GM10266 (cell line): ENCODE data around the gene EML3.

Experiments
- DNase-seq: peaks from one replicate; pipeline ENCODE4 v3.0.0; 2012; ENCODE audit errors: extremely low spot score
- TF ChIP-seq, protein P1 (sequence below): IDR thresholded peaks from 2 replicates; pipeline ENCODE4 v1.5.1; 2012; ENCODE audit warnings: mild to moderate bottlenecking, low read depth; ENCODE audit not compliant: control insufficient read depth, insufficient read depth; ENCODE audit errors: missing control alignments

Gene EML3

DNA sequence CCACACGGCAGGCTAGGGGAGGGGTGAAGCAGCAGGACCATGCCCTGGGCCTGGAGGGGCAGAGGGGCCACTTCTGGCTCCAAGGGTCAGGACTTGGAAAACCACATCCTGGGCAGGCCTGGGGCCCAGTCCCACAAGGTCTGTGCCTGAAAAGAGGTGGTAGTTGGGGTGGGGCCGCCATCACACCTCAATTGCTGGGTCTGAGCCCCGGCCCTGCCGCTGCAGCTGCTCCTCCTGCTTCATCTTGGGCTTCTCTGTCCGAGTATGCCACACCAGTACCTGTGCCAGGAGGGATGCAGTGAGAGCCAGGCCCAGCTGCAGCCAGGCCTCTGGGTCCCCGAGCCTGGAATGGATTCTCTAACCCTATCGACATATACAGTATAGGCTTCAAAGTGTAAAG, 2.9 kb upstream of the EML3 start:
- TF ChIP-seq, protein P1, sequence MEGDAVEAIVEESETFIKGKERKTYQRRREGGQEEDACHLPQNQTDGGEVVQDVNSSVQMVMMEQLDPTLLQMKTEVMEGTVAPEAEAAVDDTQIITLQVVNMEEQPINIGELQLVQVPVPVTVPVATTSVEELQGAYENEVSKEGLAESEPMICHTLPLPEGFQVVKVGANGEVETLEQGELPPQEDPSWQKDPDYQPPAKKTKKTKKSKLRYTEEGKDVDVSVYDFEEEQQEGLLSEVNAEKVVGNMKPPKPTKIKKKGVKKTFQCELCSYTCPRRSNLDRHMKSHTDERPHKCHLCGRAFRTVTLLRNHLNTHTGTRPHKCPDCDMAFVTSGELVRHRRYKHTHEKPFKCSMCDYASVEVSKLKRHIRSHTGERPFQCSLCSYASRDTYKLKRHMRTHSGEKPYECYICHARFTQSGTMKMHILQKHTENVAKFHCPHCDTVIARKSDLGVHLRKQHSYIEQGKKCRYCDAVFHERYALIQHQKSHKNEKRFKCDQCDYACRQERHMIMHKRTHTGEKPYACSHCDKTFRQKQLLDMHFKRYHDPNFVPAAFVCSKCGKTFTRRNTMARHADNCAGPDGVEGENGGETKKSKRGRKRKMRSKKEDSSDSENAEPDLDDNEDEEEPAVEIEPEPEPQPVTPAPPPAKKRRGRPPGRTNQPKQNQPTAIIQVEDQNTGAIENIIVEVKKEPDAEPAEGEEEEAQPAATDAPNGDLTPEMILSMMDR: no peak

GRCh38 chr11:62614275-62614674, 1.7 kb upstream of the EML3 start:
- TF ChIP-seq, protein P1: no peak
- DNase-seq: no peak

More for the DNA sequence above, 2.9 kb upstream of the EML3 start:
- no peak for DNase-seq

GRCh38 chr11:62613291-62613778, 760 bp upstream of the EML3 start:
- TF ChIP-seq, protein P1: no peak
- no peak for DNase-seq

DNA sequence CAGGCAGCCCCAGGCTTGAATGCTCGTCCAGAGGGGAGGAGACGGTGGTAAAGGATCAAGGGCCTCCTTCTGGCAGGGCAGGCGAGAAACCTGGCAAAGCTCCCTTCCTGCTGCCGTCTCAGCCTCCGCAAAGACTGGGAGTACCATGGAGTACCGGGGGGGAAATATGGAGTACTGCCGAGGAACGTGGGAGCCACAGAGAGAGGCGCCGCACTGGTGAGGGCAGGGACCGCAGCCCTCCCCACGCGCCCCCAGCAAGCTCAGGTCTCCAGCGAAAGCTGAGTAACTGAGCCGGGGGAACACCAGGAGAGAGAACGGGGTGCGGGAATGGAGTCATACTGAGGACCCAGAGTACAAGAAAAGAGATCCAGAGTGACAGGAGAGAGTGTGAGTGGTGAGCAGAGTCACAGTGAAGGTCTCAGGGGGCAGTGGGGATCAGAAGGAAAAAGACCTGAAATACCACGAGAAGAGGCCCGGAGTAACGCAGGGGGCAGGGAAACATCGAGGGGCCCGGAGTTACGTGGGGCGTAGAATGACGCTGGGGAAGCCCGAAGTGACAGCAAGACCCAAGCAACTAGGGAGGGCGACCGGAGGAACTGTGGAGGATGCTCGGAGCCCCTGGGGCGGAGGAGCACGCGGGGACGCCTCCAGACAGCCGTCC, 740 bp downstream of the EML3 start:
- DNase-seq: peak; percentile 78

GRCh38 chr11:62610814-62611704, 1.5 kb downstream of the EML3 start:
- DNase-seq: no peak
- TF ChIP-seq, protein P1: no peak

More for the DNA sequence above, 740 bp downstream of the EML3 start:
- TF ChIP-seq, protein P1: no peak

- TF ChIP-seq, protein P1: no peak
- no peak for DNase-seq
Observed at GRCh38 chr11:62610403-62610802, 2.2 kb downstream of the EML3 start.

- TF ChIP-seq, protein P1: no peak
- no peak for DNase-seq
Observed at GRCh38 chr11:62608776-62609175, 3.8 kb downstream of the EML3 start.
